Activated CD4-positive, alpha-beta T cell treated with anti-CD3 and anti-CD28 coated beads, Interleukin-2, amount 50 U/mL, for 4 hours (primary cell): ENCODE results near the gene TADA3.

Experiments
- DNase-seq, 2 experiments: peaks; one replicate each; pipeline ENCODE4 v3.0.0-alpha.2; 2020

The TADA3 gene

GRCh38 chr3:9754678-9755077, 37.6 kb downstream of the TADA3 start:
- no peak for DNase-seq

- no peak for DNase-seq
Observed at GRCh38 chr3:9750556-9751411, 41.5 kb downstream of the TADA3 start.

GRCh38 chr3:9749645-9750555, 42.4 kb downstream of the TADA3 start, which contains the start of gene OGG1:
Gene OGG1 (plus strand): TSS chr3:9749952. CDS start chr3:9750287, 335 bp downstream.
- peak; percentile 93 to 95 for DNase-seq

- DNase-seq = no peak
Observed at GRCh38 chr3:9749296-9749644, 43.0 kb downstream of the TADA3 start.

- DNase-seq = no peak
Observed at GRCh38 chr3:9748031-9748430, 44.2 kb downstream of the TADA3 start.

GRCh38 chr3:9747267-9747666, 45.0 kb downstream of the TADA3 start:
- DNase-seq = no peak

- no peak for DNase-seq
Observed at GRCh38 chr3:9746330-9746729, 45.9 kb downstream of the TADA3 start.

- no peak for DNase-seq
Observed at GRCh38 chr3:9745521-9745920, 46.8 kb downstream of the TADA3 start.

GRCh38 chr3:9744162-9744561, 48.1 kb downstream of the TADA3 start:
- DNase-seq = no peak

GRCh38 chr3:9743548-9743947, 48.7 kb downstream of the TADA3 start:
- DNase-seq = no peak

- no peak for DNase-seq
Observed at GRCh38 chr3:9742560-9742959, 49.7 kb downstream of the TADA3 start.

GRCh38 chr3:9739181-9739580, 53.1 kb downstream of the TADA3 start:
- no peak for DNase-seq

GRCh38 chr3:9736831-9737230, 55.4 kb downstream of the TADA3 start:
- DNase-seq = no peak

GRCh38 chr3:9732740-9733115, 59.5 kb downstream of the TADA3 start:
- no peak for DNase-seq

GRCh38 chr3:9732080-9732739, 60.1 kb downstream of the TADA3 start:
- no peak for DNase-seq

- DNase-seq = peak; percentile 100
Observed at GRCh38 chr3:9731206-9732079, 60.8 kb downstream of the TADA3 start, which contains the start of gene BRPF1. Gene BRPF1 (plus strand): TSS chr3:9731735. CDS start chr3:9734141, 2,406 bp downstream.

GRCh38 chr3:9730657-9731205, 61.5 kb downstream of the TADA3 start:
- DNase-seq = no peak
